ENCODE results near the gene GATA5.

DNA sequence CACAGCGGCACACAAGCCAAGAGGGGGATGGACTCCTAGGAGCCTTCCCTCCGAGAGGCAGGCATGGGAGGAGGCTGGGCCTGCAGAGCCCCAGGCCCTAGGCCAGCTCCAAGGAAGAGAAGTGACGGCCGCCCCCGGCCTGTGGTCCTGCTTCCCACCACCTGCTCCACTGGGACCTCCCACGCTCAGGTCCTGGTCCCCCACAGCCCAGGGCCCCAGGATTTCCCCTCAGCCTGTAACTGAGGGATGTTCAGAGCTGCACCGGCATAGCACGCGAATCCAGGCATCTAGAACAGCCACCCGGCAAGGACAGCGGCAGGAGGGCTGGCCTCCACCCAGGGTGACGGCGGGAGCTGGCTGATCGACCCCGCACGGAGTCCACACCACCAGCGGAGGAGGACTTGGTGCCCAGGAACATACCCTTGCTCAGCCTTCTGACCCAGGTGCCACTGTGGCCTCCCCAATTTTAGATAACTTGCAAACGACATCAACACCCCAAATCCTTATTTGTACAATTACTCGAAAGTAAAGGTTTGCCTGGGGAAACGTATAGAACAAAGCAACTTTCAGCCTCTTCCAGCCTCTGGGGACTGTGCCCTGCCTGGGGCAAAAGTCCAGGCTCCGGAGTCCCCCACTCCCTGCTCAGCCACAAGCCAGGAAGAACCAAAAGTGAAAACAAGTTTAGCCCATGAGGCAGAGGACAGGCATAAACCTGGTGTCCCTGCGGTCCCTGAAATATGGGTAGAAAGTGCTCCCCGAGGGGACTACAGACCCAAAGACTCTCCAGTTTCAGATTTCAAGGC, 3.5 kb downstream of the GATA5 start:
- TF ChIP-seq, protein P1, sequence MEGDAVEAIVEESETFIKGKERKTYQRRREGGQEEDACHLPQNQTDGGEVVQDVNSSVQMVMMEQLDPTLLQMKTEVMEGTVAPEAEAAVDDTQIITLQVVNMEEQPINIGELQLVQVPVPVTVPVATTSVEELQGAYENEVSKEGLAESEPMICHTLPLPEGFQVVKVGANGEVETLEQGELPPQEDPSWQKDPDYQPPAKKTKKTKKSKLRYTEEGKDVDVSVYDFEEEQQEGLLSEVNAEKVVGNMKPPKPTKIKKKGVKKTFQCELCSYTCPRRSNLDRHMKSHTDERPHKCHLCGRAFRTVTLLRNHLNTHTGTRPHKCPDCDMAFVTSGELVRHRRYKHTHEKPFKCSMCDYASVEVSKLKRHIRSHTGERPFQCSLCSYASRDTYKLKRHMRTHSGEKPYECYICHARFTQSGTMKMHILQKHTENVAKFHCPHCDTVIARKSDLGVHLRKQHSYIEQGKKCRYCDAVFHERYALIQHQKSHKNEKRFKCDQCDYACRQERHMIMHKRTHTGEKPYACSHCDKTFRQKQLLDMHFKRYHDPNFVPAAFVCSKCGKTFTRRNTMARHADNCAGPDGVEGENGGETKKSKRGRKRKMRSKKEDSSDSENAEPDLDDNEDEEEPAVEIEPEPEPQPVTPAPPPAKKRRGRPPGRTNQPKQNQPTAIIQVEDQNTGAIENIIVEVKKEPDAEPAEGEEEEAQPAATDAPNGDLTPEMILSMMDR (IDR thresholded peaks at IDR 0.05; ENCODE audit: low read length) = no peak
- no peak for TF ChIP-seq EZH2 (IDR thresholded peaks at IDR 0.05; ENCODE audit: borderline replicate concordance, low read length)
